Fibroblast of mammary gland (primary cell): ENCODE data around the gene KLHL7.

Experiments used
- DNase-seq: peaks from one replicate; pipeline ENCODE4 v3.0.0-alpha.2; 2010; ENCODE audit warnings: low read depth
- H3K4me3 ChIP-seq: 2 replicates; pipeline ENCODE4 v1.5.1; 2011; ENCODE audit warnings: low read depth, mild to moderate bottlenecking, low read length, moderate library complexity; ENCODE audit not compliant: control insufficient read depth
- TF ChIP-seq, protein P1 (sequence below): conservative IDR thresholded peaks from 2 replicates; pipeline ENCODE4 v1.5.1; 2011; ENCODE audit warnings: low read depth, low read length, inconsistent platforms; ENCODE audit not compliant: control insufficient read depth, insufficient read depth

KLHL7 gene, protein sequence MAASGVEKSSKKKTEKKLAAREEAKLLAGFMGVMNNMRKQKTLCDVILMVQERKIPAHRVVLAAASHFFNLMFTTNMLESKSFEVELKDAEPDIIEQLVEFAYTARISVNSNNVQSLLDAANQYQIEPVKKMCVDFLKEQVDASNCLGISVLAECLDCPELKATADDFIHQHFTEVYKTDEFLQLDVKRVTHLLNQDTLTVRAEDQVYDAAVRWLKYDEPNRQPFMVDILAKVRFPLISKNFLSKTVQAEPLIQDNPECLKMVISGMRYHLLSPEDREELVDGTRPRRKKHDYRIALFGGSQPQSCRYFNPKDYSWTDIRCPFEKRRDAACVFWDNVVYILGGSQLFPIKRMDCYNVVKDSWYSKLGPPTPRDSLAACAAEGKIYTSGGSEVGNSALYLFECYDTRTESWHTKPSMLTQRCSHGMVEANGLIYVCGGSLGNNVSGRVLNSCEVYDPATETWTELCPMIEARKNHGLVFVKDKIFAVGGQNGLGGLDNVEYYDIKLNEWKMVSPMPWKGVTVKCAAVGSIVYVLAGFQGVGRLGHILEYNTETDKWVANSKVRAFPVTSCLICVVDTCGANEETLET

DNA sequence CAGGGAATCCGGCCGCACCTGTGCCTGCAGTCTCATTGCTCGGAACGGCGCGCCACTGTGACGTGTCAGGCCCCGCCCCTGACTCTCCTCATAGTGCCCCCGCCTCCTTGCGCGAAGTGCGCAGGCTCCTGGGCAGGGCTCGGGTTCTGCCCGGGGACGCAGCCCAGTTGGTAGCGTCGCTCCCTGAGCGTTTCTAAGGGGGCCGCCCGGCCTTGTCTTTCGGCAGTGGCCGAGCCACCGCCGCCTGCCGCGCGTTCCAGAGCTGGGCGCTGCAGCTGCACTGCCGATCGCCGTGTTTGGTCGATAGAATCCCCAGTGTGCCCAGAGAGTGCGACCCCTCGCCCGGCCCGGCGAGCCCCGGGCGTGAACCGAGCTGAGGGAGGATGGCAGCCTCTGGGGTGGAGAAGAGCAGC, at the start of gene KLHL7:
Gene KLHL7, plus strand, starts transcription at position 142 of the 413 bp plus-strand sequence. Its CDS starts 242 bp downstream, at position 384.
- DNase-seq, result peak; percentile 84
- peak within 1 kb of the TSS; percentile 93 for H3K4me3 ChIP-seq
- TF ChIP-seq, protein P1, sequence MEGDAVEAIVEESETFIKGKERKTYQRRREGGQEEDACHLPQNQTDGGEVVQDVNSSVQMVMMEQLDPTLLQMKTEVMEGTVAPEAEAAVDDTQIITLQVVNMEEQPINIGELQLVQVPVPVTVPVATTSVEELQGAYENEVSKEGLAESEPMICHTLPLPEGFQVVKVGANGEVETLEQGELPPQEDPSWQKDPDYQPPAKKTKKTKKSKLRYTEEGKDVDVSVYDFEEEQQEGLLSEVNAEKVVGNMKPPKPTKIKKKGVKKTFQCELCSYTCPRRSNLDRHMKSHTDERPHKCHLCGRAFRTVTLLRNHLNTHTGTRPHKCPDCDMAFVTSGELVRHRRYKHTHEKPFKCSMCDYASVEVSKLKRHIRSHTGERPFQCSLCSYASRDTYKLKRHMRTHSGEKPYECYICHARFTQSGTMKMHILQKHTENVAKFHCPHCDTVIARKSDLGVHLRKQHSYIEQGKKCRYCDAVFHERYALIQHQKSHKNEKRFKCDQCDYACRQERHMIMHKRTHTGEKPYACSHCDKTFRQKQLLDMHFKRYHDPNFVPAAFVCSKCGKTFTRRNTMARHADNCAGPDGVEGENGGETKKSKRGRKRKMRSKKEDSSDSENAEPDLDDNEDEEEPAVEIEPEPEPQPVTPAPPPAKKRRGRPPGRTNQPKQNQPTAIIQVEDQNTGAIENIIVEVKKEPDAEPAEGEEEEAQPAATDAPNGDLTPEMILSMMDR, result no peak

DNA sequence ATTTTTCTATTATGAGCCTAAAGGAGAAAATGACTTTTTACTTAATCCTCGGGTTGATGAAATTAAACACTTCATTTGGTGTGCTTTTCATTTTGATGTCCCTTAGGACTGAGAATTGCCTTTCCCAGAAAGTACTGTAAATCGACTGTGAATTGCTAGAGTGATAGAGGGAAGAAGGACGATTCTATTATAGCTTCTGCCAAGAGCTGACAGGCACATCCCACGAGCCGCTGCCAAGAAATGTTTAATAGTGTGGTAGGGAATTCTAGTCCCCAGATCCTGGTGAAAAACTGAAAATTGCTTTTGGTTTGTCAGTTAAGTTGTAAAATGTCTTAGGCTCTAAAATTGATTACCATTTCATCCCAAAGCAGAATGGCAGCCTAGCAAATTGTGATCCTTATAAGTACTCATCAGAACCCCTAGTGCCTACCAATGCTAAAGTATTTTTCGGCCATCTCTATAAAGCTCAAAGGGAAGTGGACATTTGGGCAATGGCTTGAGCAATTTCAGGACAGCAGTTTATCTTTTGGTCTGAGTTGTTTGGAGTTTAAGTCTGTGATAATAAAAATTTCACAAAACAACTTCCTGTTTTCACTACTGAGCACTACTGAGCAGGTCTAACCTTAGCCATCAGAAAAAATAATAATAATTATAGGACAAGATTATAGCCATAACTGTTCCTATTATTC, 47.0 kb upstream of the KLHL7 start:
- DNase-seq, result peak; percentile 38
- TF ChIP-seq, protein P1, result no peak
- no peak overlapping the region for H3K4me3 ChIP-seq

DNA sequence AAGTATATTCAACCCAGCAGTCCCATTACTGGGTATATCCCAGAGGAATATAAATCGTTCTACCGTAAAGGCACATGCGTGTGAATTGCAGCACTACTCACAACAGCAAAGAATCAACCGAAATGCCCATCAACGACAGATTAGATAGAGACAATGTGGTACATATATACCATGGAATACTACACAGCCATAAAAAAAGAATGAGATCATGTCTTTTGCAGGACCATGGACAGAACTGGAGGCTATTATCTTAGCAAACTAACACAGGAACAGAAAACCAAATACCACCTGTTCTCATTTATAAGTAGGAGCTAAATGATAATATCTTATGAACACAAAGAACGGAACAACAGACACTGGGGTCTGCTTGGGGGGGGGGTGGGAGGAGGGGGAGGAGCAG, 44.3 kb upstream of the KLHL7 start:
- TF ChIP-seq, protein P1, result no peak
- no peak for DNase-seq
- no peak overlapping the region for H3K4me3 ChIP-seq

DNA sequence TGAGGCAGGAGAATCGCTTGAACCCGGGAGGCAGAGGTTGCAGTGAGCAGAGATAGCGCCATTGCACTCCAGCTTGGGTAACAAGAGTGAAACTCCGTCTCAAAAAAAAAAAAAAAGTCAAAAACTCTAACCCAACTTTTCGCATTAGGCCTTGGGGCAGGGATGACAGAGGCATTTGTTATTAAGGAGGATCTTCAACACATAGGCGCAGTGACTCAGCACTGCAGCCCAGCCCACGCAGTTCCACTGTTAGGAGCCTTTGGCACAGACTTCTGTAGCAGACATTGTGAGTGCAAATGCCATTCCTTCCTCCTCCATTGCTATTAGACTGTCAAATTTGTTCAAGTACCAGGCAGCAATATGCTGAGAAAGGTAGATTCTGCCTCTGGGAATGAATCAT, 43.1 kb upstream of the KLHL7 start:
- no peak overlapping the region for H3K4me3 ChIP-seq
- peak; percentile 91 for DNase-seq
- TF ChIP-seq, protein P1, result no peak

DNA sequence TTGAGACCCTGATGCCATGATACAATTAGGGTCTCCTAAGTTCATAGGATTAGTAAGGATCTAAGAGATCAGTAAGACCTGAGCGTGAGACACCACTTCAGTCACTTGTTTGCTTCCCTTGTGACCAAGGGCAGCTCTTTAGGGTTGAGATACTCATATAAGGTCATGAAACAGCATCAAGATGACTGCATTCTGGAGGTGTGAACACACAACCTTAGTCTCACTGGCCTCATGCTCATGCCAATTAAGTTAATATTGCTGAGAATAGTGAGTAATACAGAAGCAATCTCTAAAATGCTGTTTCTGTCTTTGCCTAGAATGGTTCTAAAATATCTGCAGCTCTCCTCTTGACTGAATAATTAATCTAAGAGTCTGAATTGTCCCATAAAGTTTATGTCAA, 39.6 kb upstream of the KLHL7 start:
- TF ChIP-seq, protein P1, result no peak
- no peak overlapping the region for H3K4me3 ChIP-seq
- DNase-seq, result peak; percentile 62

DNA sequence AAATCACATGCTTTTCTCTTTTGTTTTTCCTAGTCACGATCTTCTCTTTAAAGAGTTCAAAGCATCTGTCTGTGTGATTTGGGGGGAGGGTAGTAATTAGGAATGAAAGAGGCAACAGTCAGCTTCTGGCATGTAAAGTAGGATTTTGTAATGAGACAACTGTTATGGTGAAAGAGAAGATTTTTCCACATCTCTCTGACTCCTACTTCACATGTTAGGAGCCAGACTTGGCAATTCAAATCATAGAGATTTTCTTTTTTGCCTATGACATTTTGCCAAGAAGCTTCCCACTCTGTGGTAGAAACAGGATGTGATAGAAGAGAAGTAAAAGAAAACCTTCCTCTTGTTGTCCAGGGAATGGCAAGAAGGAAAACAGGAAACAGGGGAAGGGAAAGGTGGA, 38.3 kb upstream of the KLHL7 start:
- peak; percentile 84 for DNase-seq
- TF ChIP-seq, protein P1, result no peak

More for the DNA sequence above, 38.3 kb upstream of the KLHL7 start:
- H3K4me3 ChIP-seq, result no peak overlapping the region
